HG02870 (cell line): ENCODE results near the gene PRKCD.

Experiments used
- ATAC-seq: cut with Tn5 transposase; IDR thresholded peaks from one replicate; pipeline ENCODE4 v1.9.1; 2021; ENCODE audit warnings: mild to moderate bottlenecking, moderate library complexity; ENCODE audit not compliant: unreplicated experiment

Gene PRKCD

DNA sequence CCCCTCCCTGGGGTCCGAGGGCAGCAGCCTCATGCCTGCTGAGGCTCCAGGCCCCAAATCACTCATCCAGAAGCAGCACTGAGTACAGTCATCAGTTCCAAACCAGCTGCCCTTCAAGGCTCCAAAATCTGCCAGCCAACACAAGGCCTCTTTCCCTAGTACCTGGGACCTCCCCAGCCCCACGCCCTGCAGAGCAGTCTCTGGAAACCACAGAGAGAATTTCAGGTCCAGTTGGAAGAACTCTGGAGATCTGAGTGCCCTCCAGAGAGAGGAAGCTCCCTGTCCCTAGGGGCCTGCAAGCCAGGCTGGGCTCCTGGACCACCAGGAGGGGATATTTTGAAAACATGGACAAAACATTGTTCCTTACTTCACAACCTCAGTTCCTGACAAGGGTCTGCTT lies 68.6 kb downstream of the PRKCD start:
- no peak for ATAC-seq

DNA sequence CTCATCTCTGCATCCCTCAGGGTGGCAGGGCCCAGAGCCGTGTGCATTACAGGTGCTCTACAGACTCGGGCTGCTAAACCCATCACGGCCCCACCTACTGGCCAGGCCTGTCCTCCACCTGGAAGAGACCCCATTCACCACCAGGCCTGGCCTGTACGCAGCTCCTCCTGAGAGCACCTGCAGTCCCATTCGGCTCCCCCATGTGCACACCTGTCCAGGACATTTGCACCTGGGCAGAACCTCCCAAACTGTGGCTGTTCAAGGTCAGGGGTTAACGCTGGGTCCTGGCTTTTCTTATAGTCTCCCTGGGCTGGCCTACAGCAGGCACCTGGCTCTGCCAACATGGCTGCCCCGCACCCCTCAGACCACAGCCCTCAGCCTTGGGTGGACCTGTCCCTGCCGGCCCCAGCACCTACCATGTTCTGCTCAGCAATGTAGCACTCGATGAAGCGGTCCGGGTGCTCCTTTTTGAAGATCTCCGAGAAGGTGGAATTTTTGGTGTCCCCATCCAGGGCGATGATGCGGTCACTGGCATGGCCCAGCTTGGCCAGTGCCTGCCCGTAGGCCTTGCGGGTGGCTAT lies 69.1 kb downstream of the PRKCD start:
- no peak for ATAC-seq

DNA sequence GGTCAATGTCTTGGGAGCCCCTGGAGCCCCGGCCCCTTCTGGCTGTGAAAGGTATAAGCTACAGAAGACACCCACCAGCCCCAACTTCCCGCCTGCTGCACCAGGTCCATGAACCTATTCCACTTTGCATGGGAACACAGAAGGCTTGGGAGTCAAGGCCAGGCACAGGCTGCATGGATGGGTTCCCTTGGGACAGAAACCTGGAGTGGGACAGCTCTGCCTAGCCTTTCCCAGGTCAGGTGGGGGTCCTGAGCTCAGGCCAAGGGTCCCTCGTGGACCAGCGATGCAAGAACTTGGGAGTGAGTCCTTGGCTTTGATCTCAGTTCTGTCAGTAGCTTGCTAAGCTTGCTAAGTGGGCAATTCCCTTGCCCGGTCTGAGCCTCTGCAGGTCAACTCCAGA lies 69.8 kb downstream of the PRKCD start:
- ATAC-seq: no peak

DNA sequence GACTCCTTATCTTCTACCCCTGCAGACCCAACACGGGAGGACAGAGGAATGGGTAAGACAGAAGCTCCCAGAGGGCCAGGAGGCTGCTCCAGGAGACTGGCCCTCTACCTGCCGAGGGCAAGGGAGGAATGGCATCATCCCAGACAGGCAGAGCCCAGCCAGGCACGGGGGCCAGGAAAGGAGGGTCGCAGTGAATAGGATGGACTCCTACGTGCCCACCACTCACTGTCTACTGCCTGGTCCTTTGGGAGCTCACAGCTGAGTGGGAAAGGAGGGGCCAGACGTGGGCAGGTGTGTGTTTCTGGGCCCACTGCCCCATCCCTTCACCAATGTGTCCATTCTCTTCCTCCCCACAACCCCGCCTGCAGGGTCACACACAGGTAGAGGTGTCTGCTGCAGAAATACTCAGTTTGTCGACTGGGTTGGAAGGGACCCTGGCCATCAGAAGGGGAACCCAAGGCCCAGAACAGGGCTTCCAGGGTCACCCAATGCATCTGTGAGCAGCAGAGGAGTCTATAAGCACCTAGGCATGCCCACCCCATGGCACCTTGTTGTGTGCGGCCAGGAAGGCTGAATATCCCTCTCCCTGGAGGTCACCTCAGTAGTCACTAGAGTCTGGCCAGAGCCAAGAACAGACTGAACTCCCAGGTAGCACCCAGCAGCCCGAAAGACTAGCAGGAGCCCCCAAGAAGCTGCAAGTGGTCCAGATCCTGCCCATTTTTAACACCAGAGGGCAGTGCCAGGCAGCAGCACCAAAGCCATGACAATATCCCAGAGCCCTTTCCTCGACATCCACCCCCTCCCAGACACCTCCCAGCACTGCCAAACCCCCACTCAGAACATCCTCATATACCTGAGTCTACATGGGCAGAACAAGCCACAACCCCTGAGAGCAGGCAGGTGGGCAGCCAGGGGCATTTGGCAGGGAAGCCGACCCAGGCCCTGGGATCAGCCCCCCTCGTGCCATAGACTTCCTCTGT lies 70.8 kb downstream of the PRKCD start:
- no peak for ATAC-seq

DNA sequence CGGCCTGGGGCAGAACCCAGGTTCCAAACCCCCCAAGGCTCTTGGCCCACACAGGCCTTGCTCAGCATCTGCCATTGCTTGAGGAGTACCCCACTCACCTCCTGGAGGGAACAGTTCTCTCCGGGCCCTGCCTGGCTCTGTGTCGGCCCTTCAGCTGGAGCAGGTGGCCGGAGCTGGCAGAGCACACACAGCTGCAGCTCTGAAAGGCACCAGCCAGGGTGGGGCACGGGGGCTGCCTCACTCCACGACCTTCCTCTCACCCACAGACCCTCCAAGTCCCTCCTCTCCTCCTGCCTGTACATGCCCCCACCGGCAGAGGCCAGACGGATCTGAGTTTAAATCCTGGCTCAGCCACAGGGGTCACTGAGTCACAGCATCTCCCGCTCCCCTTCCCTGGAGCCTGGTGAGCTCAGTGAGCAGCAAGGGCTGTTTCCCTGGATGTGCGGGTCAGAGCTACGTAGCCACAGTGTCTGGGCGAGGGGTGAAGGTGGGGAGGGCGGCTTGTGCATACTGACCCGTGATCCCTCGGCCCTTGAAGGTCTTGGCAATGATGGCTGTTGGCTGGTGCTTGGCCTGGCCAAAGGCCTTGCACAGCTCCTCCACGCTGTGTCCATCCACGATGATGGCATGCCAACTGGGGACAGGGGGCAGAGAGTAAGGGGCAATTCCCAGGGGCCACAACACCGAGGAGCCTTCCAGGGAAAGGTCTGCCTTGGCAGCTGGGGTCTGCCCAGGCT lies 71.8 kb downstream of the PRKCD start:
- ATAC-seq: no peak

DNA sequence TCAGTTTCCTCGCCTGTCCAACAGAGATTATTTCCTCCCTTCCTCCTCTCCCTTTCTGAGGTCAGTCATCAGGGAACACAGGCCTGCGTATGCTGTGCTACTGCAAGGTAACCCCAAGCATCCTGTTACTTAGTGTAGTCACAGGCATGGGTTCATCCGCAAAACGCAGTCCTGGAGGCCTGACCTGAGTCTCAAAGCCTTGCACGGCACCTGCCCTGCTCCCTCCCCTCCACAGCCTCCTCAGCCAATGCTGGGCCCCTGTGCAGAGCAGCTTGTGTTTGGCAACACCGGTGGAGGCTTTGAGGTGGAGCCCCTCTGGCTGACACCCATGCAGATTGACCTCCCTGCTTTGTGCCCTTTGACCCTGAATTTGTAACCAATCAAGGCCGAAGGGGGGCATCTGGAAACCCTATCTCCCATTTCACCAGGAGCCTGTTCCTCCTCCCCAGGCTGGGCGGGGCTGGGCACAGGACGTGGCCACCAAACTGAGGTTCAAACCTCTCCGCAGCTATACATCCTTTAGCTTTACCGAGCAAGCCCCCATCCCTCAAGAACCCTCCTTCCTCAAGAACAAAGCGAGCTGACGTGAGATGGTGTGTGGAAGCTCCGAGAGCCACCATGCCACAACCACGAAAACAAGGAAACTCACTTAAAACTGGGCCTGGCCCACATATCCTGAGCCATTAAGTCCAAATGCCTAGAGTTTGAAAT lies 73.3 kb downstream of the PRKCD start:
- ATAC-seq: no peak

DNA sequence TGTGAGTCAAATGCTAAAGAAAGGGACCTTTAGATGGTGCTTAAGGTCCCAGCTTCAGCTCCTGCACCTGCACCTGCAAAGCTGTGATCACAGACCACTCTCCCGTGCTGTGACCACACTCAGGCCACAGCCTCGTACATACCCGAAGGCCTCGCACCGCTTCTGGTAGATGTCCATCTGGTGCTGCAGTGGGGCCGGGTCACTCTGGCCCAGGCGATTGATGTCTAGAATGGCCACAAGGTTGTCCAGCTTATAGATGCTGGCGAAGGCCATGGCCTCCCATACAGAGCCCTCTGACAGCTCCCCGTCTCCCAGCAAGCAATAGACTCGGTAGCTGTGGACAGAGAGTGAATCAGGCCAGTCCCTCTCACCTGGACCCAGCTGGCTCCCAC lies 73.8 kb downstream of the PRKCD start:
- ATAC-seq: no peak

DNA sequence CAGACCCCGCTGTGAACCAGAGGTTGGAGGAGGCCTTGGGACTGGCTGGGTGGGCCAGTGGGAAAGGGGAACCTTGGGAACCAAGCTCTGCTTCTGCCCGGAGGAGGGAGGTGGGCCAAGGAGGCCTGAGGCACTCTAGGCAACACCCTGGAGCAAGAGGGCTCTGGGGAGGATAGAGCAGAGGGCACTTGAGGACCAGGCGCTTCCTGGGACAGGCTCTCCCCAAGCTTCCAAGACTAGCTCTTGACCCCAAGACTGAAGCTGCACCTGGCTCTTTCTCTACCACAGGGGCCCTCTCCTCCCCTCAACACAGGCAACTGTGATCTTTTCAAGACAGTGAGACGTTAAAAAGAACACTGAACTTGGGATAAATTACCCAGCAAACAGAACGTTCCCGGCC lies 74.5 kb downstream of the PRKCD start:
- no peak for ATAC-seq

DNA sequence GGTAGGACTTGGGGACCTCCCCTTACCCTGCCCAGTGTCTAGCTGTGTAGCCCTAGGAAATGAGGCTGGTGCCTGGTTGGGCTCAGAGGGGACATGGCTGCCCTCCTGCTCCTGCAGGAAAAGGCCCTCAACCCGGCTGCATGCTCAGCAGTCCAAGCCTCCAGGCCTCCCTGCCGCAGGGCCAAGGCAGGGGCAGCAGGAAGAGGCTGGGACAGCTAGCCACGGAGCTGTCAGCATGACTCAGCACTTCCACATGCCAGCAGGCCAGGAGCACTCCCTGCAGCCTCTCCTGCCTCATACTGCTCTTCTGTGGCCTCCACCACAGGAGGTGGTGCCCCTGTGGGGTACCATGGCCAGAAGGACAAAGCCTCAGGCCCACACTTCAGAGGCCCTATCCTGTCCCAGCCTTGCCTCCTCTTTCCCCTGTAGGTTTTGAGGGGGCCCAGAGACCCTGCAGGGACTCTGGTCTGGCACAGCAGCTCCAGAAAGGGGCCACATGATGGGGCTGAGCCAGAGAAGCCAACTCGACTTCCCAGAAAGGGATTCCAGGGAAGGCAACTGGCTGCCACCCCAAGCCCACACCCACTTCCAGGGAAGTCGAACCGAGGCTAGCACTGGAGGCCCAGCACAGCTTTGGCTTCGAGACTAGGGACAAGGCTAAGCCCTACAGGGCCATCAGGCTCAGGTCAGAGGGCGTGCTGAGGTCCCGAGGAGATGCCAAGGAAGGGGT lies 75.3 kb downstream of the PRKCD start:
- ATAC-seq: no peak

DNA sequence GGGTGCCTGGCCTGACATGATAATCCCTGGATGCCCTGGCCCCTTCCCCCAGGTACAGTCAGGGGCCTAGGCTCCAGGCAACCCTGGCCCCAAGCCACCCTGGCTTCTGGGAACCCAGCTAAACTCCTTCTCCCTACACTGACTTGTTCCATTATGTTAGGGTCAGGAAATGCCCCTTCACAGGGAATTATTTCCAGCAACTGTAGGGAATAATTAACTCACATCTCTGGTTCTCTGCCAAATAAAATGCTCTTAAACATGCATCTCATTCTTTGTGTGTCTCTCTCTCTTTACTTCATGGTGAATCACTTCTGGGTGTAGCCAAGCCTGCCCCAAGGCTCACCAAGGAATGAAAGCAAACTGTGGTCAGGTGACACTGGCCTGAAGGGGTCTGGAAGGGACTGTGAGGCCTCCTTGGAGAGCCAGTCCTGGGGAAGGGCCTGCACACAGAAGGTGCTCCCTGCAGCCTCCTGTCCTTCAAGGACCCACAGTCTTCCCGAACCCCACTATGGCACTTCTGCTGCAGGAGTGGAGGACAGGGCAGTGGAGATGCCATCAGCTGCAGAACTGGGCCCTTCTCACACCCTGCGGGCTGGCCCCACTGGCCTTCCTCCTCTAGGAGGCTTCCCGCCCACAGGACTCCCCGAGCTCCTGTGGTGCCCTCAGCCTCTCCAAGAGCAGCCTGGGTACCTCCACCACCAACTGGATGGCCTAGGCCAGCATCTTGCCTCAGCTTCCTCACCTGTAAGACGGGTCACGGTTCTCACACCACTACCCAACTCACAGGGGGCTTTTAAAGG lies 77.2 kb downstream of the PRKCD start:
- ATAC-seq: no peak

DNA sequence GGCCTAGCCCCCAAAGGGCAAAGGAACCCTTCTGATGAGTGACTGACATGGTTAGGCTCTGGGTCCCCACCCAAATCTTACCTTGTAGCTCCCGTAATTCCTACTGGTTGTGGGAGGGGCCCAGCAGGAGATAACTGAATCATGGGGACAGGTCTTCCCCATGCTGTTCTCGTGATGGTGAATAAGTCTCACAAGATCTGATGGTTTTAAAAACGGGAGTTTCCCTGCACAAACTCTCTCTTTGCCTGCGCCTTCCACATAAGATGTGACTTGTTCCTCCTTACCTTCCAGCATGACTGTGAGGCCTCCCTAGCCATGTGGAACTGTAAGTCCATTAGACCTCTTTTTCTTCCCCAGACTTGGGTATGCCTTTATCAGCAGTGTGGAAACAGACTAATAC lies 77.9 kb downstream of the PRKCD start:
- ATAC-seq: no peak

DNA sequence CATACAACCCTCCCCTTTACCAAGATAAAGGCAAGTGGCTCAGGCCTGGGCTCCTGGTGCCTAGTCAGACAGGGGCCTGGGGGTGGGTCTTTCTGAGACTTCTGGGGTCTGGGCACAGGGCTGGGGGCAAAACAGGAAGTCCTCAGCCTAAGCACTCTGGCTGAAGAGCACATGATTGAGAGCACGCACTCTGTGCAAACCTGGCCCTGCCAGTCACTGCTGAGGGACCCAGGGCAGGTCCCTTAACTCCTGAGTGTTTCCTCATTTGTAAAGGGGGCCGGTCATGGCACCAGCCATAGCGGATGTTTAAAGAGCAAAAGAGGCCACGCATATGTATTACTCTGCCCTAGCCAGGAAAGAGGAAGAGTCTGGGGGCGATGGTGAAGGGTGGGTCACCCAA lies 78.8 kb downstream of the PRKCD start:
- no peak for ATAC-seq

DNA sequence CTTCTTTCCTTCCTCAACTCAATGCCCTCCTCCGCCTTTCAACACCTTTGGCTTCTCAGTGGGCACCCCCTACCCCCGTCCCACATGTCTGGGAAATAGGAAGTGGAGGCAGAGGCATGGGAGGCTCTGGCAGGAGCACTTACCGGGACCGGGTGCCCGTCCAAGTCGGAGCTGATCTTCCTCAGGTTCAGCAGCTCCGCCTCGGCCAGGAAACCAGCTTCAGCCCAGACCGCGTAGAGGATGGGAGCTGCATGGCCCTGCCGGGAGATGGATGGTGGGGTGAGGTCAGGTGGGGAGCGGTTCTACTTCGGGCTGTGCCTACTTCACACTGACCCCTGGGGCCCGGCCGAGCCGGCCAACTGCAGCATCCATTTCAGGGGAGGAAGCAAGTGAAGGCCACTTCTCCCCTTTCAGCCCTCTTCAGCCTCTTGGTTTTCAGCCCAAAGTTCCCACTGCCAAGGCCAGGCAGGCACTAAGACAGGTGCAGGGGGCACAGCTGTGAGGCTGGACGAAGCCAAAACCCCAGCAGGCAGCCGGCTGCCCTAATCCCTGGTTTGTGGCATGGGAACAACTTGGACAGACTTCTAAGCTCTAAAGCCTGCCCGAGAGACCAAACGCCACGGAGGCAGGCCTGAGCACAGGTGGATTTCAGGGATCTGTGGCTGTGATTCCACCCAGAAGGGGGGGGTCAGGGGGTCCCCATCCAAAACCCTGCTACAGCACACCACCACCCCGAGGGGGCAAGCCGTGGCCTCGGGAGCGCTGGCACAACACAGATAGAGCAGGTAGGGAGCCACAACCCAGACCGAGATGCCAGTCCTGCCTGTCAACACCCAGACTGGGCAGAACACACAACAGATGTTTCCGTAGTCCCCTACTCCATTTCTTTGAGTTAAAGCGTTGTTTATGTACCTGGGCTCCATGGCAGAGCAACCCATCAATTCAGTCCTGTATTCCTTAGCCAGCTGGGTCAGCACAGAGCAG lies 80.3 kb downstream of the PRKCD start:
- ATAC-seq: no peak

DNA sequence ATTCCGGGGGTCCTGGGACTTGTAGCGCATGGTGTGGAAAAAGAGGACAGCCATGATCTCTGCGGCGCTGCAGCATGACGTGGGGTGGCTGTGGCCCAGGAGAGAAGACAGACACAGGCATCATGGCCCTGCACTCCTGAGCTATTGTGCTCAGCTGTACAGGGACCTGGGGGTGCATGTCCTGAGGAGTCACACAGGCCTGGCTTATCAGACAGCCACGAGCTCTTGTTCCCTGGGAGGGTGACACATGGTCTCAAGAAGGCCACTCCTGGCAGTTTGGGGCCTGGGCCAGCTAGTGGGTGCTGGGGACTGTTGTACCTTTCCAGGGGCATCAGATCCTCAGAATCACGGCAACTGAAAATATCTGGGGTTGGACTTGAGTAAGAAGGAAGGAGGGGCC lies 81.1 kb downstream of the PRKCD start:
- no peak for ATAC-seq
